IMR-90 (cell line): Measurements from ENCODE around the gene KCNK10.

Experiments
- CEBPB ChIP-seq: IDR thresholded peaks from 2 replicates; pipeline ENCODE4 v1.6.1; 2012; ENCODE audit warnings: low read depth, low read length, improper control_type of control experiment
- CHD1 ChIP-seq: IDR thresholded peaks from 2 replicates; pipeline ENCODE4 v1.6.1; 2012; ENCODE audit warnings: low read depth, low read length, improper control_type of control experiment
- MAFK ChIP-seq: IDR thresholded peaks from 2 replicates; pipeline ENCODE4 v1.6.1; 2012; ENCODE audit warnings: low read depth, low read length, improper control_type of control experiment
- MAZ ChIP-seq: IDR thresholded peaks from 2 replicates; pipeline ENCODE4 v1.6.1; 2012; ENCODE audit warnings: low read depth, mild to moderate bottlenecking, low read length, improper control_type of control experiment, moderate library complexity, borderline replicate concordance
- POLR2A ChIP-seq: IDR thresholded peaks from 2 replicates; pipeline ENCODE4 v1.6.1; 2012; ENCODE audit warnings: mild to moderate bottlenecking, low read depth, low read length
- RAD21 ChIP-seq: IDR thresholded peaks from 2 replicates; pipeline ENCODE4 v1.6.1; 2012; ENCODE audit warnings: low read length, improper control_type of control experiment
- RCOR1 ChIP-seq: IDR thresholded peaks from 2 replicates; pipeline ENCODE4 v1.6.1; 2012; ENCODE audit warnings: mild to moderate bottlenecking, low read length, improper control_type of control experiment; ENCODE audit not compliant: insufficient replicate concordance
- SMC3 ChIP-seq: fragments of 150-350 bp; IDR thresholded peaks from 2 replicates; pipeline ENCODE4 v1.6.1; 2016; ENCODE audit warnings: low read depth, mild to moderate bottlenecking, antibody characterized with exemption, low read length, moderate library complexity
- TF ChIP-seq, protein P1 (sequence below): conservative IDR thresholded peaks from 2 replicates; pipeline ENCODE4 v1.5.1; 2012; ENCODE audit warnings: mild to moderate bottlenecking, low read depth, low read length, improper control_type of control experiment

DNA sequence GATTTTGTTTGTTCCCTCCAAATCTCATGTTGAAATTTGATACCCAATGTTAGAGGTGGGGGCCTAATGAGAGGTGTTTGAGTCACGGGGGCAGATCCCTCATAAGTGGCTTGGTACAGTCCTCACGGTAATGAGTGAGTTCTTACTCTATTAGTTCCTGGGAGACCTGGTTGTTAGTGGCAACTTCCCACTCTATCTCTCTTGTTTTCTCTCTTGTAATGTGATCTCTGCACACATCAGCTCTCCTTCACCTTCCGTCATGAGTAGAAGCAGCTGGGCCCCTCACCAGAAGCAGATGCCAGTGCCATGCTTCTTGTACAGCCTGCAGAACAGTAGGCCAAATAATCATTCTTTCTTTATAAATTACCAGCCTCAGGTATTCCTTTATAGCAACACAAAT lies 29.6 kb upstream of the KCNK10 start:
- TF ChIP-seq, protein P1, sequence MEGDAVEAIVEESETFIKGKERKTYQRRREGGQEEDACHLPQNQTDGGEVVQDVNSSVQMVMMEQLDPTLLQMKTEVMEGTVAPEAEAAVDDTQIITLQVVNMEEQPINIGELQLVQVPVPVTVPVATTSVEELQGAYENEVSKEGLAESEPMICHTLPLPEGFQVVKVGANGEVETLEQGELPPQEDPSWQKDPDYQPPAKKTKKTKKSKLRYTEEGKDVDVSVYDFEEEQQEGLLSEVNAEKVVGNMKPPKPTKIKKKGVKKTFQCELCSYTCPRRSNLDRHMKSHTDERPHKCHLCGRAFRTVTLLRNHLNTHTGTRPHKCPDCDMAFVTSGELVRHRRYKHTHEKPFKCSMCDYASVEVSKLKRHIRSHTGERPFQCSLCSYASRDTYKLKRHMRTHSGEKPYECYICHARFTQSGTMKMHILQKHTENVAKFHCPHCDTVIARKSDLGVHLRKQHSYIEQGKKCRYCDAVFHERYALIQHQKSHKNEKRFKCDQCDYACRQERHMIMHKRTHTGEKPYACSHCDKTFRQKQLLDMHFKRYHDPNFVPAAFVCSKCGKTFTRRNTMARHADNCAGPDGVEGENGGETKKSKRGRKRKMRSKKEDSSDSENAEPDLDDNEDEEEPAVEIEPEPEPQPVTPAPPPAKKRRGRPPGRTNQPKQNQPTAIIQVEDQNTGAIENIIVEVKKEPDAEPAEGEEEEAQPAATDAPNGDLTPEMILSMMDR = no peak
- TF ChIP-seq MAFK (no peak), MAZ (no peak), RAD21 (no peak), POLR2A (no peak), SMC3 (no peak), CHD1 (no peak), RCOR1 (no peak), CEBPB (no peak)
